Chondrocyte (in vitro differentiated cells): ENCODE data around the gene SYNJ2. TPM values are rescaled to one million over a fixed set of nuclear protein-coding genes. Genes with fewer than 3 reads are reported as not detected.

Source experiments
- DNase-seq: peaks from one replicate; pipeline ENCODE4 v3.0.0; 2021; ENCODE audit warnings: mixed read lengths, low spot score
- H3K27ac Mint-ChIP-seq: one replicate; pipeline ENCODE4 v1.8.0; 2021; ENCODE audit warnings: mild to moderate bottlenecking, moderate library complexity, mixed read lengths; ENCODE audit not compliant: unreplicated experiment
- H3K27me3 Mint-ChIP-seq: 2 replicates; pipeline ENCODE4 v1.8.0; 2021; ENCODE audit warnings: low read depth, mixed read lengths
- H3K36me3 Mint-ChIP-seq: 2 replicates; pipeline ENCODE4 v1.8.0; 2021; ENCODE audit warnings: low read depth, mixed read lengths
- H3K4me1 Mint-ChIP-seq: 2 replicates; pipeline ENCODE4 v1.8.0; 2021; ENCODE audit warnings: low read depth, mild to moderate bottlenecking, mixed read lengths
- H3K4me3 Mint-ChIP-seq: one replicate; pipeline ENCODE4 v1.8.0; 2021; ENCODE audit warnings: mild to moderate bottlenecking, moderate library complexity, mixed read lengths; ENCODE audit not compliant: unreplicated experiment
- H3K9me3 Mint-ChIP-seq: 2 replicates; pipeline ENCODE4 v1.8.0; 2021; ENCODE audit warnings: low read depth, mixed read lengths
- CTCF ChIP-seq: fragments of 200-600 bp; sonication (generic); IDR thresholded peaks from 2 replicates; pipeline ENCODE4 v1.5.0; 2021; ENCODE audit warnings: antibody characterized with exemption, mild to moderate bottlenecking, moderate library complexity
- total RNA-seq: library from RNA; stranded (reverse); gene quantifications from 3 replicates; pipeline ENCODE4 v1.2.1, GENCODE V29; 2021

Gene SYNJ2
- total RNA-seq, 1 donor from 2014 or later = 53.1 TPM

- H3K4me1 Mint-ChIP-seq = no peaks in the 10 kb centered on the region
- peaks cover 30% of the 10 kb centered on the region for H3K36me3 Mint-ChIP-seq
- TF ChIP-seq CTCF = no peak
- H3K9me3 Mint-ChIP-seq = no peaks in the 10 kb centered on the region
- no peak for DNase-seq
- no peak overlapping the region for H3K4me3 Mint-ChIP-seq
- no peaks in the 10 kb centered on the region for H3K27me3 Mint-ChIP-seq
- H3K27ac Mint-ChIP-seq = no peak overlapping the region
These were observed 132.1 kb downstream of the SYNJ2 start for GRCh38 chr6:158113802-158114201.

GRCh38 chr6:158115102-158115501 is 133.4 kb downstream of the SYNJ2 start:
- H3K9me3 Mint-ChIP-seq = no peaks in the 10 kb centered on the region
- H3K27ac Mint-ChIP-seq = no peak overlapping the region
- no peak for TF ChIP-seq CTCF
- no peaks in the 10 kb centered on the region for H3K4me1 Mint-ChIP-seq
- no peak overlapping the region for H3K4me3 Mint-ChIP-seq
- peaks cover 23% of the 10 kb centered on the region for H3K36me3 Mint-ChIP-seq
- no peaks in the 10 kb centered on the region for H3K27me3 Mint-ChIP-seq
- DNase-seq = no peak

- Mint-ChIP-seq H3K4me1 (no peaks in the 10 kb centered on the region), H3K27me3 (no peaks in the 10 kb centered on the region), H3K27ac (no peak overlapping the region), H3K36me3 (peaks cover 26% of the 10 kb centered on the region), H3K4me3 (no peak overlapping the region), H3K9me3 (no peaks in the 10 kb centered on the region)
- no peak for DNase-seq
- TF ChIP-seq CTCF = no peak
These were observed 133.8 kb downstream of the SYNJ2 start for GRCh38 chr6:158115508-158115907.

GRCh38 chr6:158118886-158119285 is 137.2 kb downstream of the SYNJ2 start:
- no peak for DNase-seq
- no peak for TF ChIP-seq CTCF
- Mint-ChIP-seq H3K27ac (no peak overlapping the region), H3K36me3 (peaks cover 20% of the 10 kb centered on the region), H3K9me3 (no peaks in the 10 kb centered on the region), H3K4me1 (no peaks in the 10 kb centered on the region), H3K27me3 (no peaks in the 10 kb centered on the region), H3K4me3 (no peak overlapping the region)

GRCh38 chr6:158121335-158121734 is 139.7 kb downstream of the SYNJ2 start:
- no peak for TF ChIP-seq CTCF
- peaks cover 3% of the 10 kb centered on the region for H3K9me3 Mint-ChIP-seq
- peaks cover 20% of the 10 kb centered on the region for H3K36me3 Mint-ChIP-seq
- H3K27me3 Mint-ChIP-seq = no peaks in the 10 kb centered on the region
- no peaks in the 10 kb centered on the region for H3K4me1 Mint-ChIP-seq
- no peak for DNase-seq
- H3K27ac Mint-ChIP-seq = no peak overlapping the region
- H3K4me3 Mint-ChIP-seq = no peak overlapping the region
